ENCODE data around the gene TEX2. TPM values are rescaled to one million over a fixed set of nuclear protein-coding genes. Genes with fewer than 3 reads are reported as not detected.
A peak's percentile ranks its signal among the peaks of the same experiment; 100 is the strongest.

TEX2 gene
- total and polyA plus RNA-seq, 2 of the 13 experiments (the other 11 are each of a cell fraction or from before 2014, with no cell fraction given), result 21.4 to 37.7 TPM

GRCh38 chr17:64263000-64263766 is at the start of gene TEX2 (continued):
- TF ChIP-seq, protein P1, sequence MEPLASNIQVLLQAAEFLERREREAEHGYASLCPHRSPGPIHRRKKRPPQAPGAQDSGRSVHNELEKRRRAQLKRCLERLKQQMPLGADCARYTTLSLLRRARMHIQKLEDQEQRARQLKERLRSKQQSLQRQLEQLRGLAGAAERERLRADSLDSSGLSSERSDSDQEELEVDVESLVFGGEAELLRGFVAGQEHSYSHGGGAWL (CRISPR knock-in tag; IDR thresholded peaks at IDR 0.05), result 0 out of 2 replicates have a peak, but pooled peaks have one; percentile 44
- peak; percentile 83 for TF ChIP-seq ZNF607 (CRISPR knock-in tag; IDR thresholded peaks at IDR 0.05; ENCODE audit: borderline replicate concordance)
- peak; percentile 7 for TF ChIP-seq SKI (IDR thresholded peaks at IDR 0.05; ENCODE audit: partially characterized antibody)
- TF ChIP-seq ZNF230 (CRISPR knock-in tag; IDR thresholded peaks at IDR 0.05), result no peak
- peak; percentile 75 for TF ChIP-seq ZNF772 (CRISPR knock-in tag; IDR thresholded peaks at IDR 0.05)
- TF ChIP-seq ZNF776 (CRISPR knock-in tag; IDR thresholded peaks at IDR 0.05), result peak; percentile 91
- no peak for TF ChIP-seq HNRNPLL (IDR thresholded peaks at IDR 0.05; ENCODE audit: low read depth, low read length, poor library complexity, severe bottlenecking)
- no peak for TF ChIP-seq RCOR2 (CRISPR knock-in tag; IDR thresholded peaks at IDR 0.05)
- TF ChIP-seq, protein P2, sequence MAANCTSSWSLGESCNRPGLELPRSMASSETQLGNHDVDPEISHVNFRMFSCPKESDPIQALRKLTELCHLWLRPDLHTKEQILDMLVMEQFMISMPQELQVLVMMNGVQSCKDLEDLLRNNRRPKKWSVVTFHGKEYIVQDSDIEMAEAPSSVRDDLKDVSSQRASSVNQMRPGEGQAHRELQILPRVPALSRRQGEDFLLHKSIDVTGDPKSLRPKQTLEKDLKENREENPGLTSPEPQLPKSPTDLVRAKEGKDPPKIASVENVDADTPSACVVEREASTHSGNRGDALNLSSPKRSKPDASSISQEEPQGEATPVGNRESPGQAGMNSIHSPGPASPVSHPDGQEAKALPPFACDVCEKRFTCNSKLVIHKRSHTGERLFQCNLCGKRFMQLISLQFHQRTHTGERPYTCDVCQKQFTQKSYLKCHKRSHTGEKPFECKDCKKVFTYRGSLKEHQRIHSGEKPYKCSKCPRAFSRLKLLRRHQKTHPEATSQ (CRISPR knock-in tag; IDR thresholded peaks at IDR 0.05; ENCODE audit: borderline replicate concordance), result no peak
- TF ChIP-seq, protein P3, sequence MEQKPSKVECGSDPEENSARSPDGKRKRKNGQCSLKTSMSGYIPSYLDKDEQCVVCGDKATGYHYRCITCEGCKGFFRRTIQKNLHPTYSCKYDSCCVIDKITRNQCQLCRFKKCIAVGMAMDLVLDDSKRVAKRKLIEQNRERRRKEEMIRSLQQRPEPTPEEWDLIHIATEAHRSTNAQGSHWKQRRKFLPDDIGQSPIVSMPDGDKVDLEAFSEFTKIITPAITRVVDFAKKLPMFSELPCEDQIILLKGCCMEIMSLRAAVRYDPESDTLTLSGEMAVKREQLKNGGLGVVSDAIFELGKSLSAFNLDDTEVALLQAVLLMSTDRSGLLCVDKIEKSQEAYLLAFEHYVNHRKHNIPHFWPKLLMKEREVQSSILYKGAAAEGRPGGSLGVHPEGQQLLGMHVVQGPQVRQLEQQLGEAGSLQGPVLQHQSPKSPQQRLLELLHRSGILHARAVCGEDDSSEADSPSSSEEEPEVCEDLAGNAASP (CRISPR knock-in tag; IDR thresholded peaks at IDR 0.05; ENCODE audit: borderline replicate concordance), result no peak

Measured in HepG2 (cell line).